ENCODE data around the gene CAMTA1. TPM values are rescaled to one million over a fixed set of nuclear protein-coding genes. Genes with fewer than 3 reads are reported as not detected.
"Not testable (repeated sequence)": the region's sequence is repeated elsewhere in the genome, so short reads cannot be mapped to it uniquely, and the experiment has no call there.

Gene CAMTA1
- total RNA-seq, 1 donor from 2014 or later = 67.9 TPM

- no peak for DNase-seq (ENCODE audit: low spot score)
Measured at GRCh38 chr1:7671146-7671465, 885.9 kb downstream of the CAMTA1 start.

DNA sequence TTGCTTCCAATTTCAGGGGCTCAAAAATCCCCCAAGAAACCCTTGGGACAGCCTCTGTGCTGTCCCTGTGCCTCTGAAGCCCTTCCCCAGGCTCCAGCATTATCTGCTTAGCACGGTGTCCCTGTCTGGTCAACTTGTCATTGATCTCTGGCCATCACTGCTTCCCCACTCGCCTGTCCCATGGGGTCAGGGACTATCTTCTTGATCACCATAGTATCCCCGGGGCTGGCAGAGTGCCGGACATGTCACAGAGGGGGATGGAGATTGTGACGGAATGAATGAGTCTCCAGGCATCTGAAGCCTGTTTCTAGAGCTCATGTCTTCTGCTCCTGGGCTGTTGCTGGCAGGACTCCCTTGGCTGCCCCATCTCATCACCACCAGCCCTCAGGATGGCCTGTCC is 886.4 kb downstream of the CAMTA1 start:
- DNase-seq (ENCODE audit: low spot score) = no peak

- DNase-seq (ENCODE audit: low spot score) = no peak
Measured at GRCh38 chr1:7672864-7673263, 887.6 kb downstream of the CAMTA1 start.

DNA sequence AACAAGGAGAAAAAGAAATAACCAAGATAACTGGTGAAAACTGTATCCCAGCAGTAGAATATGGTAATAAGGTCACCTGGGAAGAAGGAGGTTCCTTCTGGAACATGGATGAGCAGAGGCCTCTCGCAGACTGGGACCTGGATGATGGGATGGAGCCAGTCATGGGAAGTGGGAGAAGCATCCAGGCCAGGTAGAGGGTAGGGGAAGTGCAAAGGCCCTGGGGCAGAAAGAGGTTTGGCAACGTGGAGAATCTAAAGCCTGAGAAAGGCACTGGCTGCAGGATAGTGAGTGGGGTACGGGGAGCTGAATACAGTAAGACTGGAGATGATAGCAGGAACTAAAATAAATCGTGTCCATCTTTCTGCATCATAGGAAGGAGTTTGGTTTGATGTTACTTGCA is 889.7 kb downstream of the CAMTA1 start:
- no peak for DNase-seq (ENCODE audit: low spot score)

- DNase-seq (ENCODE audit: low spot score) = no peak
Measured at GRCh38 chr1:7675431-7676273, 890.4 kb downstream of the CAMTA1 start.

- DNase-seq (ENCODE audit: low spot score) = no peak
Measured at GRCh38 chr1:7676274-7676945, 891.2 kb downstream of the CAMTA1 start.

DNA sequence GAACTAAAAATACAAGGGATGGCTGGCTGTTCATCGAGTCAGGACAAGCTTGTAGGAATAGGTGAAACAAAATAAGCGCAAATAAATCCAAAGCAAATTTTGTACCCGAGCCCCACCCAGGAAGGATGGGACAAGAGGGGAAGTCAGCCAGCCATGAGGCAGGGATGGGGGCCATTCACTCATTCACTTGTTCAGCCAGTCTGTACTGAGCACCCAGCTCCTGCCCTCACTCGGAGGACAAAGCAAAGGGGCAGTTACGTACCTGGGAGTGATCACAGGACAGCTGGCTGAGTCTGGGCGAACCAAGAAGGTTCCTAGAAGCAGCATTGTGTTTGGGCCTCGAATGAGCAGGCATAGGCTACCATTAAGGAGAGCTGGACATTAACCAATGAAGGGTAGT is 891.9 kb downstream of the CAMTA1 start:
- DNase-seq (ENCODE audit: low spot score) = no peak

DNA sequence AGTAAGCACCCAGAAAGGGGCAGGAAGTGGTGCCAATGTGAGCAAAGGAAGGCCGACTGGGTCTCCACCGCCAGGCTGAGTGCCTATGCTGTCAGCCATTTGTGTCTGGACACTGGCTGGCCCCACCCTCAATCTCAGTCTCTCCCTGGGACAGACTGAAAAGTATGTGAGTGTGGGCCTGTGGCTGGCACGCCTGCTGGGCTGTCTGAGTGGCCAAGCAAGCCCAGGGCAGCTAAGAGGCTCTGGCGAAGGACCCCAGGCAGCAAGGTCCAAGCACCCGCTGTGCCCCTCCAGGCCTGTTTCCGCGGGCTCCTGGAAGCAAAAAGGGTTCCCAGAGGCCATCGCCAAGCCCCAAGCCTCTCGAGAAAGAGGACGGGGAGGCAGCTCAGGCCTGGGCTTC is 892.6 kb downstream of the CAMTA1 start:
- no peak for DNase-seq (ENCODE audit: low spot score)

DNA sequence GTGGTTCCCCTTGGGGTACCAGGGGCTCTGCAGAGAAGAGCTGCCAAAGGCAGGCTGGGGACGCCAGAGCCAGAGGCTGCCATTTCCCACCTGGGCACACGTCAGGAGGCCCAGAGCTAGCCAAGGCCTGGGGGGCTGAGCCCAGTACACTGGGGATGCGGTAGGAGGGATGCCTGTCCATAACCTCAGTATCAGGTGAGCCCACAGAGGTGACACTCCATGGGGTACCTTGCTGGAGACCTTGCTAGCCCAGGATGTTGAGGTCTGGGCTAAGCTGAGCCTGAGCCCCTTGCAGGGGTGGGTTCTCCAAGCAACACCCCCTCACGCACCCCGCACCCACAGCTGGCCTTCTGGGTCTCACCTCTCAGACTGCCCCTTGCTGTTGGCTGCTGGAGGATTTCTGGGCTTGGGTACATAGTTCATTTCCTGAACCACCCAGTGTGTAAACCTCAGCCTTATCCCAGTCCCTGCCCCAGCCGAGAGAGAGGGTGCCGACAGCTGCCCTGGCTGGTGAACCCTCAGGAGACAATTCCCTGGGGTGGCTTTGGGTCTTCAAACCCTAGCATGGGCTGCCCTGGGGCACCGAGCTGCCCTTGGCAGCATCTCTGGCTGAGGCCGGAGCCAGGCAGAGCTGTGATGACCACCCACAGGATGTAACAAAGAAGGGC is 893.4 kb downstream of the CAMTA1 start:
- no peak for DNase-seq (ENCODE audit: low spot score)

GRCh38 chr1:7679159-7679872 is 894.1 kb downstream of the CAMTA1 start:
- no peak for DNase-seq (ENCODE audit: low spot score)

- DNase-seq (ENCODE audit: low spot score) = no peak
Measured at GRCh38 chr1:7679873-7680206, 894.6 kb downstream of the CAMTA1 start.

- peak; percentile 18 for DNase-seq (ENCODE audit: low spot score)
Measured at GRCh38 chr1:7680207-7680954, 895.1 kb downstream of the CAMTA1 start.

- DNase-seq (ENCODE audit: low spot score) = no peak
Measured at GRCh38 chr1:7680955-7681268, 895.7 kb downstream of the CAMTA1 start.

DNA sequence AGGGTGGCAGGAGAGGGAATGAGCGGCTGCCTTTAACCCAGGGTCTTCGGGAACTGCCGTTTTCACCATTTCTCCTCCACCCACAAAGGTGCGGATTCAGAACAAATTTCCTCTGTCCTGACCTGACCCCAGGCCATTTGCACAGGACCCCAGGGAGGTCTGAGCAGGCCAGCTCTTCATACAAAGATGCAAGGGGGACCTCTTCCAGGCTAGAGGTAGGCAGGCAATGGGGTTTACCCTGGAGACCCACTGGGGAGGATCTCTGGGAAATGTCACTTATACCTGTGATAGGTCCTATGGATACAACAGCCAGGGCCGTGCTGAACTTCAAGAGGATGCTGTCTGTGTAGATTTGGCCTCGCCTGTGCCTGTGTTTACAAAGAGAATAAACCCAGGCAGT is 896.1 kb downstream of the CAMTA1 start:
- DNase-seq (ENCODE audit: low spot score) = no peak

DNA sequence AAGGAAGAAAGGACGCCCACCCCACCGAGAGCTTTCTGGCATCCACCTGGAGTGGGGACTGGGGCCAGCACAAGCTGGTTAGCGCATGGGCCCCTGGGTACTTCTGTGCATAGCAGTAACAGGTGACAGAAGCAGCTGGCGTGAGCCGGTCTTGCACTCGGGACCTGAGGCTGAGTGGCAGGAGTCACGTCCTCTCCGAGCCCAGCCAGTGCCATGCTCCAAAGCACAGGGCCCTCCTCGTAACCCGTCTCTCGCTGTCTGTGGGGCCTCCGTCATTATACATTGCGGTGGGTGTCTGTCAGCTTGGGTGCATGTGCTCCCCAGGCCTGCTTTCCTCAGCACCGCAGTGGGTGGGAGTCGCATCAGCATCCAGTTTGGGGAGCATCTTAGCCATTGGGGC is 898.3 kb downstream of the CAMTA1 start:
- no peak for DNase-seq (ENCODE audit: low spot score)

GRCh38 chr1:7684132-7684531 is 898.9 kb downstream of the CAMTA1 start:
- no peak for DNase-seq (ENCODE audit: low spot score)

DNA sequence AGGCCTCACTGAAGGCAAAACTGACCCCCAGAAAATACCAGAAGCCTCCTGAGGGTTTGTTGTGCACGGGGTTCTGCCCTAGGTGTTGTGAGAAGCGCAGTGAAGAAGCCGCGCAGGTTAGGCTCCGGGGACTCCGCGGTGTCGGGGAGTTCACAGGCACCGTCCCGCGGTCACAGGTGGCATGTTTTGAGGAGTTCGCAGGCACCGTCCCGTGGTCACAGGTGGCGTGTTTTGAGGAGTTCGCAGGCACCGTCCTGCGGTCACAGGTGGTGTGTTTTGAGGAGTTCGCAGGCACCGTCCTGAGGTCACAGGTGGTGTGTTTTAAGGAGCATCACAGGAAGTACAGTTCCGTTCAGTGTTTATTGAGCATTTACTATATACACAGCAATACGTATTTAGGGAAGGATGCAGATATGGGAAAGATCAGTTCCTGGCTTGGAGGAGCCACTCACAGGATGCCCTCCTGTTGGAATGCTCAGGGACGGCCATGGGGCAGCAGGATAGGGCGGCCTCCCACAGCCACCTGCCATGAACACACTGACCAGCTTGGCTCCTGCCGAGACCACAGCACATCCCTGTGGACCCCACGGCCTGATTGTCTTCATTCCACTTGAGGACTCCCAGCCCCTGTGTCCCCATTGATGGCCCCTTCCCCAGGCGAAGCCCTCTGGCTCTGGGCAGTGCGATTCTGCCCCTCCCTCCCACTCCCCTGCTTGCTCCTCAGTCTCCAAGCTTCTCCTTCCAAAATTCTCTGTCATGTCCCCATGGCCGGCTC is 899.8 kb downstream of the CAMTA1 start:
- no peak for DNase-seq (ENCODE audit: low spot score)

DNA sequence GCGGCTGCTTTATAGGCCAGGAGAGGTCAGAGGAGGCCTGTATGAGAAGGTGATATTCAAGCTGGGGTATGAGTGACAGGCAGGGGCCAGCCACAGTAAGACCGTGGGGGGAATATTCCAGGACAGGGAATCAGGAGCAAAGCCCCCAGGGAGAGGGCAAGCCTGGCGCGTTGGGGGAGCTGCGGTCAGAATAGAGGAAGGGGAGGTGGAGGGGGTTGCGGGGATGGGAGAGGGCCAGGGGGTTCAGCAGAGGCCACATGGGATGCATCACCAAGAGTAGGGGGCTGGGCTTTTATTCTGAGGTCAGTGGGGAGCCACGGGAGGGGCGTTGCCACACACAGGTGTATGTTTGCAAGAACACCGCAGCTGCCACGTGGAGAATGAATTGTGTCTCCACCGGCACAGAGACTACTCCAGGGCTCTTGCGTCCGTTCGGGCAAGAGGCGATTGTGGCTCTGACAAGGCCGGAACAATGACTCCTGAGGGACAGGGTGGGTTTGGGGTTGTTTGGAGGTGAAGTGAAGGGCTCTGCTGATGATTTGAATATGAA is 901.1 kb downstream of the CAMTA1 start:
- no peak for DNase-seq (ENCODE audit: low spot score)

GRCh38 chr1:7687411-7687810 is 902.2 kb downstream of the CAMTA1 start:
- DNase-seq (ENCODE audit: low spot score) = no peak

DNA sequence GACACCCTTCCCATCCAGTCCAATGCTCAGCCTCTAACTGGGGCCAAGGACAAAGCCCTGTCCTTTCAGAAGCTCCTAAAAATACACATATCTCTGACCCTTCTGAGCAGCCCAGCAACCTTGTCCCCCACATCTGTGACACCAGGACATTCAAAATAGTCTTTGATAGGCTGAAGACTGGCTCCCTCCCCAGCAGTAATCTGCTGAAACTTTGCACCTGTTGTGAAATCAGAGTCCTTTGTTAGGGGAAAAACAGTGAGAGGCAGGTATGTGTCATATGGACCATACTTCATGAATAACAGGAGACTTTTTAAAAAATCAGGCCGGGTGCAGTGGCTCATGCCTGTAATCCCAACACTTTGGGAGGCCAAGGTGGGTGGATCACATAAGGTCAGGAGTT is 903.4 kb downstream of the CAMTA1 start:
- DNase-seq (ENCODE audit: low spot score) = no peak

GRCh38 chr1:7689307-7689706 is 904.1 kb downstream of the CAMTA1 start:
- not testable (repeated sequence) for DNase-seq (ENCODE audit: low spot score)

Measured in mucosa of gallbladder (tissue), 1 donor.